ENCODE data around the gene CCNQ.

The CCNQ gene

DNA sequence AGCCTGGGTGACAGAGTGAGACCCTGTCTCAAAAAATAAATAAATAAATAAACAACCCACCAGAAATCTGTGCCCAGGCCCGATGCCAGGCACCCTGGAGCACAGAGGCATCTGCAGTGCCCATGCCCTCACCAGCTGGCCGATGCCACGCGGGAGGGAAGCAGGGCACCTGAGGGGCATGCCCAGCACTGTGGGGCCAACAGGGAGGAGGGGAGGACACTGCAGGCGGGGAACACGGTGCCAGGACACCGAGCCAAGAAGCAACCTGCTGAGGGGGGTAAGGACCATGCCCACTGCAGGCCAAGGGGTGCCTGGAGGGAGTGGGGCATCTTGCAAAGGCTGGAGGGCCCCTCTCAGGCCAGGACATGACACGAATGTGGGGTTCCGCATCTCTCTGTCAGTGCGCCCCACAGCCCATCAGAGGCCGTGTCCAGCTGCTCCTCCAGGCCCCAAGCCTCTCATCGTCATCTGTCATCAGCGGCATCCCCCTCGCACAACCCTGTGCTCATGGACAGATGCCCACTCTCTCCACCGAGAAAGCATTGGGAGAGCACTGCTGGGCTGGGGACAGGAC is 34.8 kb upstream of the CCNQ start:
- no peak for TF ChIP-seq POLR2A (IDR thresholded peaks at IDR 0.05; ENCODE audit: low read depth, low read length)
- DNase-seq (ENCODE audit: insufficient read length, low spot score) (no peak), FAIRE-seq (no peak)

DNA sequence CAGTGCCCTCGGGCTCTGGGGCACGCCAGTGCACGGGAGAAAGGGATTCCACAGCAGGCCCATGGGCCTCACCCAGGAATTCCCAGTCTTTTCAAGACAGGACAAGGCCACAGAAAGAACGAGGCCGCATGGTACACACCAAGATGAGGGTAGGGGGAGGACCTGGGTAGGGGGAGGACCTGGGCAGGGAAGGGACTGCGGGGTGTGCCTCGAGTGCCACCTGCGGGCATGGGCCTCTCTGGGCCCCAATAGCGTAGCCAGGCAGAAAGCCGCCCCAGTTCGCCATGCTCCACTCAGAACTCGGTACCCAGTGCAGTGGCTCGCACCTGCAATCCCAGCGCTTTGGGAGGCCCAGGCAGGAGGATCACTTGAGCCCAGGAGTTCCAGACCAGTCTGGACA is 34.1 kb upstream of the CCNQ start:
- no peak for TF ChIP-seq POLR2A (IDR thresholded peaks at IDR 0.05; ENCODE audit: low read depth, low read length)
- DNase-seq (ENCODE audit: insufficient read length, low spot score) (no peak), FAIRE-seq (no peak)

DNA sequence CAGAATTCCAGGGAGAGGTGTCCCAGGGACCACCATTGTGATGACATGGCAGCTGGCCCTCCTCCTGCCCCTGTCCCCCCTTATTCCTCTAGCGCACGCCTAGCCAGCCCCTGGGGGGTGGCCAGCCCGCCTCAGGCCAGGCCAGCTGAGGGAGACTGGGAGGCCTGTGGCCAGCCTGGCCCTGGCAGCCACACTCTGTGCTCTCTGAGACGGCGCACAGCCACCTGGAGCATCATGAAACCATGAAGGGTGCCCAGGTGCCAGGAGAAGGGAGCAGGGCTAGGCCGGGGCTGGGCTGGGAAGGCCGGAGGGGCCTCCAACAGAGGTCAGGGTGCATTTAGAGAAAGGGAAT is 33.6 kb upstream of the CCNQ start:
- TF ChIP-seq POLR2A (IDR thresholded peaks at IDR 0.05; ENCODE audit: low read depth, low read length): no peak
- DNase-seq (ENCODE audit: insufficient read length, low spot score): no peak
- no peak for FAIRE-seq

- no peak for DNase-seq (ENCODE audit: insufficient read length, low spot score)
- TF ChIP-seq POLR2A (IDR thresholded peaks at IDR 0.05; ENCODE audit: low read depth, low read length): no peak
- FAIRE-seq: no peak
These were observed 33.1 kb upstream of the CCNQ start for GRCh38 chrX:153631907-153632594.

GRCh38 chrX:153631346-153631745 is 32.4 kb upstream of the CCNQ start:
- FAIRE-seq: no peak
- no peak for DNase-seq (ENCODE audit: insufficient read length, low spot score)
- TF ChIP-seq POLR2A (IDR thresholded peaks at IDR 0.05; ENCODE audit: low read depth, low read length): no peak

DNA sequence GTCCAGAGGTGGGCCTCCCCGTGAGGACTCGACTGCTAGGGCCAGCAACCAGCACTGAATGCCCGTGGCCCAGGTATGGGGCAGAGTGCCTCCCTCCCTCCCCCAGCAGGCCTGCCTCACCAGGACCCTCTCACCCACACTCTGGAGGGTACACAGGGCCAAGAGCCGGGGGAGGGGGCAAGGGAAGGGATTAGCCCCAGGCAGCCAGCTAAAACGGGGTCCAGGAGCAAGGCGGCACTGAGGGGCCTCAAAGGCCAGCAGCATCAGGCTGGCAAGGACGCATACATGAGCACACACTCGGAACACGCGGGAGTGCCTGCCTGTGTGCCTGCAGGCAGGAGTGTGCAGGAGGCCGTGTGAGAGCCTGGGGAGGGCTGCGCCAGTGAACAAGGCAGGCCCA is 29.7 kb upstream of the CCNQ start:
- no peak for FAIRE-seq
- TF ChIP-seq POLR2A (IDR thresholded peaks at IDR 0.05; ENCODE audit: low read depth, low read length): no peak
- DNase-seq (ENCODE audit: insufficient read length, low spot score): no peak

- FAIRE-seq: no peak
- no peak for DNase-seq (ENCODE audit: insufficient read length, low spot score)
These were observed 29.2 kb upstream of the CCNQ start for GRCh38 chrX:153628129-153628528.

GRCh38 chrX:153627675-153628111 is 28.8 kb upstream of the CCNQ start:
- FAIRE-seq: no peak

More at GRCh38 chrX:153628129-153628528, 29.2 kb upstream of the CCNQ start:
- no peak for TF ChIP-seq POLR2A (IDR thresholded peaks at IDR 0.05; ENCODE audit: low read depth, low read length)

DNA sequence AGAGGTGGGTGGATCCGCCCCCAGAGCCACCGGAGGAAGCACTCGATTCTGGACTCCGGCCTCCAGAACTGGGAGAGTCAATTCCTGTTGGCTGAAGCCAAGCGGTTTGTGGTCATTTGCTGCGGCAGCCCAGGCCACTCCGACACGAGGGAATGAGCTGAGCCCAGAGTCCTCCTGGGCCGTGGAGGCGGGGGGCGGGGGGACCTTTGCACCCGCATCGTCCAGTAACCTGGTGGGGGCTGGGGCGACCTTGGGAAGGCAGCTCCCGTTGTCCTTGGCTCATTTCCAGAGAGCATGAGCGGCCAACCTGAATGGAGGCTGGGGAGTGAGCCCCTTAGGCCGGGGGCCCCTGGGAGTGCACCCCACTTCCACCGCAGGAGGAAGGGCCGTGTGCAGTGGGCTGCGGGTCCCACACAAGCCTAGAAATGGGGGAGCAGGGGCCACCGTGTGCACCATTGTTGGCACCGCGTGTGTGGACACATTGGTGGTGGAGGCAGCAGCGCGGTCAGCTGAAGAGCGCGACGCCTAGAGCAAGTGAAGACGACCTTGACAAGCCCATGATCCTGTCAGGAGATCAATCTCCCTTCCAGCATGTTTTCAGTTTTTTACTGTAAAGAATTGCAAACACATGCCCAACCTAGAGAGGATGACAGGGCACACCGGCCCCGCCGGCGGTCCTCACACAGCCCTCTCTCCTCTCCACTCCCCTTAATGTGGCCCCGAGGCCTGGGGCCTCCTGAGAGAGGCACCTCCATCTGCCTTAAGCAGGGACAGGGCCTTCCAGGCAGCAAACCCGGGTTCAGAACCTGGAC is 28.1 kb upstream of the CCNQ start:
- TF ChIP-seq POLR2A (IDR thresholded peaks at IDR 0.05; ENCODE audit: low read depth, low read length): no peak
- DNase-seq (ENCODE audit: insufficient read length, low spot score): no peak
- FAIRE-seq: no peak

More at GRCh38 chrX:153627675-153628111, 28.8 kb upstream of the CCNQ start:
- no peak for DNase-seq (ENCODE audit: insufficient read length, low spot score)
- TF ChIP-seq POLR2A (IDR thresholded peaks at IDR 0.05; ENCODE audit: low read depth, low read length): no peak

DNA sequence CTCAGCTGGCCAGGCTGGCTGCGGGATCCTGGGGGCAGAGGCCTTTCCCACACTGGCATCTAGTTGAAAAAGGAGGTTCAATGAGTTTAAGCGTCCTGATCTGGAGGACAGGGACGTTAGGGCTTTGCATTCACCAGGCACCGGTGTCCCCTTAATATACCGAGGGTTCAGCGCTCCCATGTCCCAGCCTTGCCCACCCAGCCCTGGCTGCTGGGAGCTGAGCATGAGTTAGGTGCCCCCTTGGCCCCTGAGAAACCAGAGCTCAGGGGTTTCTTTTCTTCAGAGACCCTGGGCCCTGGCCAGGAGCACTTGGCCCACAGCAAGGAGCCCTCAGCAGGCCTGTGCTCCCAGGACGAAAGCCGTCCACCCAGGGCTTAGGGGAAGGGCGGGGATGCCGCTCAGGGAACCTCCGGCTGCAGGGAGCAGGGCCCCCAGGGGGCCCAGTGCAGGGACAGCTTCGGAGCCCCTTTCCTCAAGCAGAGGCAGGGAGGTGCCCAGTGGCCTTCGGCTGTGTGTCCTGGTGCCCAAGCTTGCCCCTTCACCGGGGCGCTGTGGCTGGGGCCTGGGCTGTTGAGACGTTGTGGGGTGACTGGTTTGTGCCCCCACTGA is 27.2 kb upstream of the CCNQ start:
- DNase-seq (ENCODE audit: insufficient read length, low spot score) (no peak), FAIRE-seq (no peak)
- TF ChIP-seq POLR2A (IDR thresholded peaks at IDR 0.05; ENCODE audit: low read depth, low read length): no peak

- FAIRE-seq (no peak), DNase-seq (ENCODE audit: insufficient read length, low spot score) (no peak)
- TF ChIP-seq POLR2A (IDR thresholded peaks at IDR 0.05; ENCODE audit: low read depth, low read length): no peak
These were observed 26.5 kb upstream of the CCNQ start for GRCh38 chrX:153625271-153626024.

GRCh38 chrX:153624196-153625091 is 25.5 kb upstream of the CCNQ start:
- TF ChIP-seq POLR2A (IDR thresholded peaks at IDR 0.05; ENCODE audit: low read depth, low read length): no peak
- FAIRE-seq: no peak
- DNase-seq (ENCODE audit: insufficient read length, low spot score): no peak

Measured in H54 (cell line).